Mammary epithelial cell (primary cell): ENCODE data around the gene MC3R.

Experiments used
- CTCF ChIP-seq, 2 donors: IDR thresholded peaks in 1 of 2; conservative IDR thresholded peaks in 1 of 2; 2 replicates each; pipeline ENCODE4 v1.5.1; 2011 to 2012; ENCODE audit warnings: inconsistent platforms in 2 of 2, low read length in 2 of 2, mild to moderate bottlenecking in 2 of 2, control low read depth in 1 of 2, low read depth in 1 of 2; ENCODE audit not compliant: insufficient read depth in 1 of 2; ENCODE audit errors: extremely low read depth in 1 of 2
- EZH2 ChIP-seq: IDR thresholded peaks from 2 replicates; pipeline ENCODE4 v1.6.1; 2012; ENCODE audit warnings: low read length, inconsistent platforms, borderline replicate concordance

- TF ChIP-seq CTCF (conservative IDR thresholded peaks at IDR 0.05 in 1 of 2, IDR thresholded peaks at IDR 0.05 in 1 of 2; ENCODE audit: extremely low read depth in 1 of 2, insufficient read depth in 1 of 2, low read depth in 1 of 2, low read length in 2 of 2): no peak
- no peak for TF ChIP-seq EZH2
Observed at GRCh38 chr20:56278196-56278595, 29.7 kb downstream of the MC3R start.
